SK-N-SH treated with all-trans-retinoic acid at 6 μM for 48 hours (cell line): ENCODE data around the gene MEIS1.

Experiments
- OSR1 ChIP-seq: fragments of 250-450 bp; sonication (Bioruptor Pico); IDR thresholded peaks from 2 replicates; pipeline ENCODE4 v1.8.0; 2022; ENCODE audit warnings: moderate library complexity, mild to moderate bottlenecking, inconsistent platforms
- POU6F1 ChIP-seq: fragments of 250-450 bp; sonication (Bioruptor Pico); IDR thresholded peaks from 2 replicates; pipeline ENCODE4 v1.8.0; 2021; ENCODE audit warnings: low read depth, mild to moderate bottlenecking, moderate library complexity, borderline replicate concordance

GRCh38 chr2:66530651-66531050 lies 95.7 kb downstream of the MEIS1 start:
- TF ChIP-seq POU6F1 (CRISPR knock-in tag) (no peak), OSR1 (CRISPR knock-in tag) (no peak)
